CD8-positive, alpha-beta memory T cell (primary cell): ENCODE results near the gene HSF5. TPM values are rescaled to one million over a fixed set of nuclear protein-coding genes. Genes with fewer than 3 reads are reported as not detected.

Experiments used
- CTCF ChIA-PET: fragments of 350-600 bp; sonication (Branson Sonifier 250); formaldehyde crosslinking; loops from one replicate; lab custom pipeline; 2021; ENCODE audit warnings: antibody characterized with exemption; lab: Charles Lee
- POLR2A ChIA-PET: fragments of 350-600 bp; sonication (Branson Sonifier 250); formaldehyde crosslinking; loops from one replicate; lab custom pipeline; 2021; ENCODE audit warnings: antibody characterized with exemption; lab: Charles Lee
- DNase-seq, 5 donors: peaks; one replicate each; pipeline versions ENCODE4 v3.0.0 to v3.0.0-alpha.2; 2020 to 2022; ENCODE audit warnings: mixed read lengths in 1 of 5
- H3K27ac ChIP-seq: one replicate; pipeline ENCODE4 v1.7.0; 2013; ENCODE audit warnings: low read depth, mild to moderate bottlenecking, low read length, moderate library complexity
- H3K27me3 ChIP-seq: 2 replicates; pipeline ENCODE4 v1.7.0; 2013; ENCODE audit warnings: low read length, mild to moderate bottlenecking; ENCODE audit not compliant: insufficient read depth, poor library complexity, severe bottlenecking
- H3K36me3 ChIP-seq: 2 replicates; pipeline ENCODE4 v1.7.0; 2013; ENCODE audit warnings: mild to moderate bottlenecking, low read length, moderate library complexity; ENCODE audit not compliant: insufficient read depth
- H3K4me1 ChIP-seq: 2 replicates; pipeline ENCODE4 v1.7.0; 2013; ENCODE audit warnings: mild to moderate bottlenecking, low read length, moderate library complexity; ENCODE audit not compliant: insufficient read depth
- H3K4me3 ChIP-seq: 2 replicates; pipeline ENCODE4 v1.7.0; 2013; ENCODE audit warnings: mild to moderate bottlenecking, low read length
- H3K9me3 ChIP-seq: 2 replicates; pipeline ENCODE4 v1.7.0; 2013; ENCODE audit warnings: mild to moderate bottlenecking, low read length
- H3K27ac Mint-ChIP-seq, 8 donors: one replicate each; pipeline ENCODE4 v1.8.0; 2020 to 2021; ENCODE audit warnings: mixed read lengths in 8 of 8, mild to moderate bottlenecking in 6 of 8, inconsistent platforms in 3 of 8, moderate library complexity in 3 of 8
- H3K27me3 Mint-ChIP-seq, 2 donors: one replicate each; pipeline ENCODE4 v1.8.0; 2020 to 2021; ENCODE audit warnings: mixed read lengths in 2 of 2, mild to moderate bottlenecking in 1 of 2, moderate library complexity in 1 of 2
- H3K36me3 Mint-ChIP-seq, 3 donors: one replicate each; pipeline ENCODE4 v1.8.0; 2020 to 2021; ENCODE audit warnings: mixed read lengths in 3 of 3, inconsistent platforms in 1 of 3, mild to moderate bottlenecking in 1 of 3
- H3K4me1 Mint-ChIP-seq, 3 donors: one replicate each; pipeline ENCODE4 v1.8.0; 2020 to 2021; ENCODE audit warnings: mixed read lengths in 3 of 3, inconsistent platforms in 1 of 3, mild to moderate bottlenecking in 1 of 3
- H3K4me3 Mint-ChIP-seq, 7 donors: one replicate each; pipeline ENCODE4 v1.8.0; 2020 to 2021; ENCODE audit warnings: mixed read lengths in 7 of 7, mild to moderate bottlenecking in 6 of 7, moderate library complexity in 4 of 7, inconsistent platforms in 2 of 7
- H3K9me3 Mint-ChIP-seq, 5 donors: one replicate each; pipeline ENCODE4 v1.8.0; 2020 to 2022; ENCODE audit warnings: mixed read lengths in 5 of 5, mild to moderate bottlenecking in 3 of 5, moderate library complexity in 2 of 5, inconsistent platforms in 1 of 5
- polyA plus RNA-seq: library from polyadenylated mRNA; unstranded; fragments of 300-500 nt; fragmentation: Illumina TruSeq; gene quantifications from one replicate; pipeline ENCODE4 v1.2.3, GENCODE V29; 2021
- total RNA-seq, 2 experiments: library from RNA; stranded (reverse); gene quantifications; one replicate each; pipeline ENCODE4 v1.2.3, GENCODE V29; 2021

HSF5 gene
- total and polyA plus RNA-seq, 3 experiments from 2014 or later: 0.76 to 5.5 (median 5.4) TPM

DNA sequence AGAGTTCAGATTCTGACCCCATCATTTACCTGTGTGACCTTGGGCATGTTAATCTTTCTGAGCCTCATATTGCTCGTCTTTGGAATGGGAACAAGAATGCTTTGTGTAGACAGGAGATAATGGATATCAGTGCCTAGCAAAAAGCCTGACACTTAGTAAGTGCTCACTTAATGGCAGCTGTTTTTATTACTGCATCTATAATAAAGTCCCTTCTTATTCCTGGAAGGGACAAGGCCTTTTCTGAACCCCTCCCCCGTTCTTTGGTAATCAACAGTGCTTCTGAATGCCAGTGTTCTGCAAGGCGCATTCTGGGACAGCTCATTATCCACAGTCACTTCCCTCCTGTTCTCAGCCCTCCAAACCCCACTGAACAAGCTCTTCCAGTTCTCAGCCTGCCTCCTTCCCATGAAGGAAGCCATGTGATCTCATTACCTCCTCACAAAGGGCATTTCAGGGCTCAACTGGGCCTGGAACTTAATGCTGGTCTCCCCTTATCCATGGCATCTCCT is 111.1 kb downstream of the HSF5 start:
- H3K27me3 Mint-ChIP-seq: no peaks in the 10 kb centered on the region
- Histone ChIP-seq H3K36me3 (no peaks in the 10 kb centered on the region), H3K4me1 (peaks cover 43% of the 10 kb centered on the region), H3K27me3 (no peaks in the 10 kb centered on the region), H3K27ac (no peak overlapping the region), H3K9me3 (no peaks in the 10 kb centered on the region), H3K4me3 (no peak overlapping the region)
- H3K4me1 Mint-ChIP-seq: peaks cover 33 to 45% (median 40%) of the 10 kb centered on the region in 3 donors
- DNase-seq: no peak
- no peak overlapping the region for H3K4me3 Mint-ChIP-seq
- peak overlapping the region in 1 of 8 donors; percentile 56 for H3K27ac Mint-ChIP-seq
- H3K9me3 Mint-ChIP-seq: no peaks in the 10 kb centered on the region
- ChIA-PET POLR2A (no interaction called here), CTCF (no interaction called here)
- H3K36me3 Mint-ChIP-seq: peaks cover 0 to 6% (median 0%) of the 10 kb centered on the region in 3 donors

GRCh38 chr17:58376472-58377000 is 111.7 kb downstream of the HSF5 start:
- H3K36me3 Mint-ChIP-seq: peaks cover 0 to 6% (median 0%) of the 10 kb centered on the region in 3 donors
- DNase-seq: no peak
- H3K4me1 ChIP-seq: peaks cover 37% of the 10 kb centered on the region
- no peaks in the 10 kb centered on the region for H3K27me3 ChIP-seq
- no peak overlapping the region for H3K4me3 Mint-ChIP-seq
- ChIA-PET CTCF (no interaction called here), POLR2A (no interaction called here)
- H3K36me3 ChIP-seq: no peaks in the 10 kb centered on the region
- H3K4me3 ChIP-seq: no peak overlapping the region
- H3K27ac ChIP-seq: no peak overlapping the region
- no peaks in the 10 kb centered on the region for H3K9me3 Mint-ChIP-seq
- peaks cover 29 to 45% (median 41%) of the 10 kb centered on the region in 3 donors for H3K4me1 Mint-ChIP-seq
- H3K27me3 Mint-ChIP-seq: no peaks in the 10 kb centered on the region
- H3K27ac Mint-ChIP-seq: no peak overlapping the region
- H3K9me3 ChIP-seq: no peaks in the 10 kb centered on the region

- CTCF ChIA-PET: no interaction called here
- POLR2A ChIA-PET: no interaction called here
Measured at GRCh38 chr17:58375811-58376210, 112.4 kb downstream of the HSF5 start.

GRCh38 chr17:58375256-58375655 is 113.0 kb downstream of the HSF5 start:
- no peaks in the 10 kb centered on the region for H3K27me3 Mint-ChIP-seq
- H3K27ac Mint-ChIP-seq: peak overlapping the region in 1 of 8 donors; percentile 47
- peaks cover 0 to 9% (median 0%) of the 10 kb centered on the region in 3 donors for H3K36me3 Mint-ChIP-seq
- peaks cover 33 to 45% (median 44%) of the 10 kb centered on the region in 3 donors for H3K4me1 Mint-ChIP-seq
- ChIA-PET CTCF (no interaction called here), POLR2A (no interaction called here)
- Histone ChIP-seq H3K9me3 (no peaks in the 10 kb centered on the region), H3K27ac (no peak overlapping the region), H3K4me3 (no peak overlapping the region), H3K4me1 (peaks cover 32% of the 10 kb centered on the region), H3K27me3 (no peaks in the 10 kb centered on the region), H3K36me3 (no peaks in the 10 kb centered on the region)
- no peaks in the 10 kb centered on the region for H3K9me3 Mint-ChIP-seq
- no peak overlapping the region for H3K4me3 Mint-ChIP-seq
- no peak for DNase-seq

More at GRCh38 chr17:58375811-58376210, 112.4 kb downstream of the HSF5 start:
- DNase-seq: no peak
- Mint-ChIP-seq H3K9me3 (no peaks in the 10 kb centered on the region), H3K27me3 (no peaks in the 10 kb centered on the region), H3K36me3 (peaks cover 0 to 6% (median 0%) of the 10 kb centered on the region in 3 donors), H3K4me1 (peaks cover 31 to 45% (median 42%) of the 10 kb centered on the region in 3 donors), H3K4me3 (no peak overlapping the region), H3K27ac (no peak overlapping the region)
- no peaks in the 10 kb centered on the region for H3K9me3 ChIP-seq
- no peak overlapping the region for H3K27ac ChIP-seq
- peaks cover 32% of the 10 kb centered on the region for H3K4me1 ChIP-seq
- no peaks in the 10 kb centered on the region for H3K27me3 ChIP-seq
- H3K4me3 ChIP-seq: no peak overlapping the region
- H3K36me3 ChIP-seq: no peaks in the 10 kb centered on the region

DNA sequence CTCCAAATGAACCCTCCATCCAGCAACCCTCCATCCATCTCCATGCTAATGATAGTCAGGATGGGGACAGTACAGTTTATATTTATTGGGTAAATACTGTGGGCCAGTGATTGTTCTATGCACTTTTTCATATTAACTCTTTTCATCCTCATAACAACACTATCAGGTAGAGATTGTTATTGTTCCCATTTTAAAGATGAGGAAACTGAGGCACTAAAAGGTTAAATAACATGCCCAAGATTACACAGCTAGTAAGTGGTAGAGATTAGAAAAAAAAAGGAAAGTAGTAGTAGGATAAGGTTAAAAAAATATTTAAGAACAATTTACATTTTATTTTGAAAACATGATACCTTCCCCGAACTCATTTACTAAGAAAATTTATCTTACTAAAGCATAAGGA is 114.3 kb downstream of the HSF5 start:
- Mint-ChIP-seq H3K4me1 (peaks cover 28 to 42% (median 39%) of the 10 kb centered on the region in 3 donors), H3K9me3 (no peaks in the 10 kb centered on the region), H3K36me3 (peaks cover 0 to 9% (median 2%) of the 10 kb centered on the region in 3 donors), H3K27ac (no peak overlapping the region), H3K27me3 (no peaks in the 10 kb centered on the region), H3K4me3 (no peak overlapping the region)
- CTCF ChIA-PET: no interaction called here
- Histone ChIP-seq H3K9me3 (no peaks in the 10 kb centered on the region), H3K4me3 (no peak overlapping the region), H3K27me3 (no peaks in the 10 kb centered on the region), H3K4me1 (peaks cover 18% of the 10 kb centered on the region), H3K36me3 (no peaks in the 10 kb centered on the region), H3K27ac (no peak overlapping the region)
- DNase-seq: no peak
- POLR2A ChIA-PET: no interaction called here

- Mint-ChIP-seq H3K4me3 (no peak overlapping the region), H3K36me3 (peaks cover 0 to 9% (median 2%) of the 10 kb centered on the region in 3 donors), H3K9me3 (no peaks in the 10 kb centered on the region), H3K27ac (peak overlapping the region in 3 of 8 donors; percentile 17 to 80 (median 36)), H3K4me1 (peaks cover 23 to 38% (median 37%) of the 10 kb centered on the region in 3 donors), H3K27me3 (no peaks in the 10 kb centered on the region)
- POLR2A ChIA-PET: interaction anchor here (1.4 kb wide), 1 partner anchor 20 kb away, joined by 5 read pairs; the partner anchor contains the start of gene SUPT4H1
- Histone ChIP-seq H3K4me3 (no peak overlapping the region), H3K27ac (no peak overlapping the region), H3K9me3 (no peaks in the 10 kb centered on the region), H3K27me3 (no peaks in the 10 kb centered on the region), H3K36me3 (no peaks in the 10 kb centered on the region), H3K4me1 (peaks cover 11% of the 10 kb centered on the region)
- no peak for DNase-seq
- CTCF ChIA-PET: interaction anchor here (1.0 kb wide), 1 partner anchor 11 kb away, joined by 3 read pairs; no protein-coding TSS in a partner anchor
Measured at GRCh38 chr17:58373003-58373402, 115.2 kb downstream of the HSF5 start.

DNA sequence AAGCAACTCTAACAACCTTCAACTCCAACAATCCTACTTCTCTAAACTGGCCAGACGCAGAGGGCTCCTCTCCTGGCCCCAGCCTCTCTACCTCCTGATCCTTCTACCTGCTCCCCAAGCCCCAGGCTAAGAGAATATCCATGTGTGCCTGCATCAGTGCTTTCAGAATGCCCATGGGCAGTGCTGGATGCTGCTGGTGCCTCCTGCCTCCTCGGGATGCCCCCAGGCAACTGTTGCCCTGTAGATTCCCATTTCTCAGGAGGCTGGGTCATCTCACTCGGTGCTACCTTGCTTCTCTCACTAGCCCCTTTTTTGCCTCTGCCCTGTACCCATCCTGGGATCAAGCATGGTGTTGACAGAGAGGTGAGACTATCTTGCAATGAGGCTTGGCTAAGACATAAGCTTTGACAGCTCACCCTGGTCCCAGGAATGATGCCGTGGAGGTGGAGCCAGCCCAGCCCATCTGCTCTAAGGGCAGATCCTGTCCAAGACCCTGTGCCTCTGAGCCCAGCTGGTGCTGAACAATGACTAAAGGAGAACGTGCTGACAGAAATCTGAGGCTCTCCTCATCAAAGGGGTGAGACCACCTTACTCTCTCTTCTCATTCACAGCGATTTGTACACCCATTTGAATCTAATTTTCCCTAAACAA is 116.8 kb downstream of the HSF5 start:
- no peak for DNase-seq

DNA sequence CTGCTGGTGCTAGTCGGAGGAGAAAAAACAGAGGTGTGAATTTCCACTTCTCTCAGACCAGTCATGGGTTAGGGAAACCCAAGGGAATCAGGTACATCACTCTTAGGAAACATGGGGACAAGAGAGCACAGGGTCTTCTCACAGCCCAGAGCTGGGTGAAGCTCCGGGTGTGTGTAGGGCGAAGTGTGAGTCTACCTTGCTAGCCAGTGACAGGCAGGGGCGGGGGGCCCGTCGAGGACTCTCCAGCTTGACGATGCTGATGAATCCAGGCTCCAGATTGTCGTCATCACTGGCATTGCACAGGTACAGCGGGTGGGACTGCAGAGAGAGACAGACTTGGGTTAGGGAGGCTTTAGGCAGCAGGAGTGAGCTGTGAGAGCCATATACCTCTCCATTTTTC is 117.5 kb downstream of the HSF5 start:
- CTCF ChIA-PET: interaction anchor here (1.8 to 1.9 kb wide), 2 partner anchors 19 to 53 kb away, joined by 6 to 11 read pairs; partner anchors contain the start of gene SUPT4H1

More for the DNA sequence above, 116.8 kb downstream of the HSF5 start:
- Mint-ChIP-seq H3K27ac (peak overlapping the region in 5 of 8 donors; percentile 31 to 80 (median 55)), H3K9me3 (no peaks in the 10 kb centered on the region), H3K36me3 (peaks cover 0 to 9% (median 2%) of the 10 kb centered on the region in 3 donors), H3K4me3 (peak overlapping the region in 1 of 7 donors; percentile 41), H3K4me1 (peaks cover 23 to 41% (median 38%) of the 10 kb centered on the region in 3 donors), H3K27me3 (no peaks in the 10 kb centered on the region)
- Histone ChIP-seq H3K4me1 (peaks cover 8% of the 10 kb centered on the region), H3K27me3 (no peaks in the 10 kb centered on the region), H3K4me3 (no peak overlapping the region), H3K27ac (no peak overlapping the region), H3K36me3 (no peaks in the 10 kb centered on the region), H3K9me3 (no peaks in the 10 kb centered on the region)
- ChIA-PET POLR2A (interaction anchor here (1.4 kb wide), 1 partner anchor 19 kb away, joined by 5 read pairs; the partner anchor contains the start of gene SUPT4H1), CTCF (no interaction called here)

More for the DNA sequence above, 117.5 kb downstream of the HSF5 start:
- H3K36me3 ChIP-seq: no peaks in the 10 kb centered on the region
- Mint-ChIP-seq H3K27ac (peak overlapping the region in 7 of 8 donors; percentile 23 to 94 (median 57)), H3K4me3 (peak overlapping the region in 6 of 7 donors; percentile 65 to 76 (median 69)), H3K9me3 (no peaks in the 10 kb centered on the region), H3K4me1 (peaks cover 23 to 45% (median 38%) of the 10 kb centered on the region in 3 donors), H3K36me3 (peaks cover 0 to 9% (median 2%) of the 10 kb centered on the region in 3 donors), H3K27me3 (no peaks in the 10 kb centered on the region)
- H3K4me1 ChIP-seq: peaks cover 13% of the 10 kb centered on the region
- H3K9me3 ChIP-seq: no peaks in the 10 kb centered on the region
- H3K27ac ChIP-seq: no peak overlapping the region
- POLR2A ChIA-PET: no interaction called here
- DNase-seq: no peak
- no peaks in the 10 kb centered on the region for H3K27me3 ChIP-seq
- H3K4me3 ChIP-seq: no peak overlapping the region
